ENCODE results near the gene TYSND1. TPM values are rescaled to one million over a fixed set of nuclear protein-coding genes. Genes with fewer than 3 reads are reported as not detected.

Gene TYSND1
- total and polyA plus RNA-seq, 4 experiments from 2014 or later: 16.4 to 31.4 (median 25.6) TPM

- no peaks in the 10 kb centered on the region for H3K27me3 Mint-ChIP-seq
- H3K4me1 Mint-ChIP-seq: peaks cover 27 to 46% (median 37%) of the 10 kb centered on the region in 4 donors
- H3K9me3 Mint-ChIP-seq: no peaks in the 10 kb centered on the region
- peak overlapping the region in 6 of 8 donors; percentile 16 to 87 (median 54) for H3K4me3 Mint-ChIP-seq
- H3K27ac Mint-ChIP-seq: peak overlapping the region in 6 of 7 donors; percentile 6 to 98 (median 38)
- peaks cover 45% of the 10 kb centered on the region for H3K4me1 ChIP-seq (ENCODE audit: insufficient read depth, low read length)
- no peaks in the 10 kb centered on the region for H3K27me3 ChIP-seq (ENCODE audit: insufficient read depth, low read length)
- intact Hi-C loops (cut with micrococcal nuclease): no loop called here
- peaks cover 7% of the 10 kb centered on the region for H3K36me3 ChIP-seq (ENCODE audit: insufficient read depth, low read length)
- POLR2A ChIA-PET (ENCODE audit: partially characterized antibody): interaction anchor here (1.9 to 5.3 kb wide), 6 partner anchors 10 to 311 kb away, joined by 5 to 81 read pairs (median 14); partner anchors contain the start of genes EIF4EBP2, SAR1A and TYSND1
- peak overlapping the region; percentile 61 for H3K27ac ChIP-seq (ENCODE audit: low read depth, low read length)
- CTCF ChIA-PET (ENCODE audit: partially characterized antibody): interaction anchor here (1.0 to 5.6 kb wide), 4 partner anchors 9 to 52 kb away, joined by 3 to 92 read pairs (median 32); partner anchors contain the start of gene TYSND1
- DNase-seq: no peak
- peak overlapping the region; percentile 26 to 62 for H3K4me3 ChIP-seq (ENCODE audit: low read length in 2 of 2)
- H3K36me3 Mint-ChIP-seq: peaks cover 16 to 29% of the 10 kb centered on the region in 2 donors
- H3K9me3 ChIP-seq (ENCODE audit: control insufficient read depth in 1 of 2, low read length in 2 of 2): no peaks in the 10 kb centered on the region
These were observed 52.2 kb downstream of the TYSND1 start for GRCh38 chr10:70094250-70094649.

- POLR2A ChIA-PET (ENCODE audit: partially characterized antibody): interaction anchor here (0.9 to 5.3 kb wide), 11 partner anchors 11 to 311 kb away, joined by 3 to 81 read pairs (median 7); partner anchors contain the start of genes EIF4EBP2, SAR1A and TYSND1
- H3K27ac ChIP-seq (ENCODE audit: low read depth, low read length): peak overlapping the region; percentile 61
- H3K4me3 ChIP-seq (ENCODE audit: low read length in 2 of 2): peak overlapping the region; percentile 26 to 62
- Mint-ChIP-seq H3K36me3 (peaks cover 8 to 21% of the 10 kb centered on the region in 2 donors), H3K27ac (peak overlapping the region; percentile 83 to 98 (median 94)), H3K4me1 (peaks cover 25 to 46% (median 37%) of the 10 kb centered on the region in 4 donors), H3K27me3 (no peaks in the 10 kb centered on the region), H3K9me3 (no peaks in the 10 kb centered on the region), H3K4me3 (peak overlapping the region; percentile 76 to 87 (median 84))
- DNase-seq: peak; percentile 37 to 51 (median 44)
- peaks cover 45% of the 10 kb centered on the region for H3K4me1 ChIP-seq (ENCODE audit: insufficient read depth, low read length)
- CTCF ChIA-PET (ENCODE audit: partially characterized antibody): interaction anchor here (1.2 to 5.6 kb wide), 7 partner anchors 9 to 136 kb away, joined by 3 to 92 read pairs (median 7); partner anchors contain the start of gene TYSND1
- intact Hi-C loops (cut with micrococcal nuclease): loop anchor here (1.0 to 2.0 kb wide), 2 partner anchors 53 to 77 kb away; partner anchors contain the start of genes SAR1A and TYSND1
- H3K27me3 ChIP-seq (ENCODE audit: insufficient read depth, low read length): no peaks in the 10 kb centered on the region
- H3K36me3 ChIP-seq (ENCODE audit: insufficient read depth, low read length): peaks cover 1% of the 10 kb centered on the region
- no peaks in the 10 kb centered on the region for H3K9me3 ChIP-seq (ENCODE audit: control insufficient read depth in 1 of 2, low read length in 2 of 2)
These were observed 53.1 kb downstream of the TYSND1 start for GRCh38 chr10:70093335-70093944.

GRCh38 chr10:70092389-70092718, 54.1 kb downstream of the TYSND1 start:
- Mint-ChIP-seq H3K27ac (peak overlapping the region; percentile 83 to 98 (median 94)), H3K4me3 (peak overlapping the region; percentile 76 to 87 (median 84)), H3K36me3 (peaks cover 4 to 19% of the 10 kb centered on the region in 2 donors), H3K4me1 (peaks cover 24 to 46% (median 37%) of the 10 kb centered on the region in 4 donors), H3K9me3 (no peaks in the 10 kb centered on the region), H3K27me3 (no peaks in the 10 kb centered on the region)
- POLR2A ChIA-PET (ENCODE audit: partially characterized antibody): interaction anchor here (0.6 to 5.3 kb wide), 9 partner anchors 17 to 1046 kb away, joined by 3 to 81 read pairs (median 5); partner anchors contain the start of genes EIF4EBP2, SAR1A and TYSND1
- DNase-seq: no peak
- intact Hi-C loops (cut with micrococcal nuclease): loop anchor here (2.0 kb wide), 1 partner anchor 78 kb away; the partner anchor contains the start of gene SAR1A
- Histone ChIP-seq H3K36me3 (ENCODE audit: insufficient read depth, low read length) (no peaks in the 10 kb centered on the region), H3K4me3 (ENCODE audit: low read length in 2 of 2) (peak overlapping the region; percentile 26 to 62), H3K27me3 (ENCODE audit: insufficient read depth, low read length) (no peaks in the 10 kb centered on the region), H3K27ac (ENCODE audit: low read depth, low read length) (peak overlapping the region; percentile 61), H3K4me1 (ENCODE audit: insufficient read depth, low read length) (peaks cover 45% of the 10 kb centered on the region), H3K9me3 (ENCODE audit: control insufficient read depth in 1 of 2, low read length in 2 of 2) (no peaks in the 10 kb centered on the region)
- CTCF ChIA-PET (ENCODE audit: partially characterized antibody): interaction anchor here (1.2 to 5.6 kb wide), 7 partner anchors 8 to 135 kb away, joined by 3 to 92 read pairs (median 7); partner anchors contain the start of gene TYSND1

GRCh38 chr10:70090951-70091350, 55.5 kb downstream of the TYSND1 start:
- no peaks in the 10 kb centered on the region for H3K27me3 Mint-ChIP-seq
- Histone ChIP-seq H3K4me1 (ENCODE audit: insufficient read depth, low read length) (peaks cover 37% of the 10 kb centered on the region), H3K36me3 (ENCODE audit: insufficient read depth, low read length) (no peaks in the 10 kb centered on the region), H3K9me3 (ENCODE audit: control insufficient read depth in 1 of 2, low read length in 2 of 2) (no peaks in the 10 kb centered on the region), H3K4me3 (ENCODE audit: low read length in 2 of 2) (no peak overlapping the region), H3K27me3 (ENCODE audit: insufficient read depth, low read length) (no peaks in the 10 kb centered on the region), H3K27ac (ENCODE audit: low read depth, low read length) (no peak overlapping the region)
- no peaks in the 10 kb centered on the region for H3K9me3 Mint-ChIP-seq
- no peak overlapping the region for H3K4me3 Mint-ChIP-seq
- H3K27ac Mint-ChIP-seq: peak overlapping the region in 4 of 7 donors; percentile 11 to 84 (median 40)
- ChIA-PET POLR2A (ENCODE audit: partially characterized antibody) (interaction anchor here (5.3 kb wide), 1 partner anchor 55 kb away, joined by 81 read pairs; the partner anchor contains the start of gene TYSND1), CTCF (ENCODE audit: partially characterized antibody) (interaction anchor here (1.2 to 1.8 kb wide), 2 partner anchors 16 to 55 kb away, joined by 3 to 13 read pairs; partner anchors contain the start of gene TYSND1)
- H3K36me3 Mint-ChIP-seq: peaks cover 4 to 12% of the 10 kb centered on the region in 2 donors
- no peak for DNase-seq
- H3K4me1 Mint-ChIP-seq: peaks cover 20 to 41% (median 35%) of the 10 kb centered on the region in 4 donors
- intact Hi-C loops (cut with micrococcal nuclease): no loop called here

GRCh38 chr10:70090013-70090412, 56.5 kb downstream of the TYSND1 start:
- Histone ChIP-seq H3K36me3 (ENCODE audit: insufficient read depth, low read length) (no peaks in the 10 kb centered on the region), H3K4me1 (ENCODE audit: insufficient read depth, low read length) (peaks cover 31% of the 10 kb centered on the region), H3K9me3 (ENCODE audit: control insufficient read depth in 1 of 2, low read length in 2 of 2) (no peaks in the 10 kb centered on the region), H3K4me3 (ENCODE audit: low read length in 2 of 2) (no peak overlapping the region), H3K27me3 (ENCODE audit: insufficient read depth, low read length) (no peaks in the 10 kb centered on the region), H3K27ac (ENCODE audit: low read depth, low read length) (no peak overlapping the region)
- ChIA-PET CTCF (ENCODE audit: partially characterized antibody) (interaction anchor here (1.8 kb wide), 1 partner anchor 56 kb away, joined by 13 read pairs; the partner anchor contains the start of gene TYSND1), POLR2A (ENCODE audit: partially characterized antibody) (no interaction called here)
- H3K4me1 Mint-ChIP-seq: peaks cover 17 to 35% (median 31%) of the 10 kb centered on the region in 4 donors
- H3K27me3 Mint-ChIP-seq: no peaks in the 10 kb centered on the region
- peaks cover 4 to 7% of the 10 kb centered on the region in 2 donors for H3K36me3 Mint-ChIP-seq
- no peak overlapping the region for H3K4me3 Mint-ChIP-seq
- no peak for DNase-seq
- intact Hi-C loops (cut with micrococcal nuclease): no loop called here
- H3K27ac Mint-ChIP-seq: peak overlapping the region in 2 of 7 donors; percentile 28 to 57
- H3K9me3 Mint-ChIP-seq: no peaks in the 10 kb centered on the region

- CTCF ChIA-PET (ENCODE audit: partially characterized antibody): interaction anchor here (1.9 kb wide), 1 partner anchor 58 kb away, joined by 8 read pairs; the partner anchor contains the start of gene TYSND1
- Histone ChIP-seq H3K36me3 (ENCODE audit: insufficient read depth, low read length) (no peaks in the 10 kb centered on the region), H3K4me1 (ENCODE audit: insufficient read depth, low read length) (peaks cover 16% of the 10 kb centered on the region), H3K27me3 (ENCODE audit: insufficient read depth, low read length) (no peaks in the 10 kb centered on the region), H3K9me3 (ENCODE audit: control insufficient read depth in 1 of 2, low read length in 2 of 2) (no peaks in the 10 kb centered on the region), H3K27ac (ENCODE audit: low read depth, low read length) (no peak overlapping the region), H3K4me3 (ENCODE audit: low read length in 2 of 2) (no peak overlapping the region)
- no peak overlapping the region for H3K4me3 Mint-ChIP-seq
- H3K27ac Mint-ChIP-seq: no peak overlapping the region
- POLR2A ChIA-PET (ENCODE audit: partially characterized antibody): no interaction called here
- no peaks in the 10 kb centered on the region for H3K9me3 Mint-ChIP-seq
- no peak for DNase-seq
- intact Hi-C loops (cut with micrococcal nuclease): loop anchor here (10.0 kb wide), 1 partner anchor 276 kb away; no protein-coding TSS in a partner anchor
- peaks cover 8 to 19% (median 16%) of the 10 kb centered on the region in 4 donors for H3K4me1 Mint-ChIP-seq
- no peaks in the 10 kb centered on the region for H3K27me3 Mint-ChIP-seq
- H3K36me3 Mint-ChIP-seq: no peaks in the 10 kb centered on the region
These were observed 58.2 kb downstream of the TYSND1 start for GRCh38 chr10:70088308-70088698.
